Measurements from ENCODE around the gene NEK6.

DNA sequence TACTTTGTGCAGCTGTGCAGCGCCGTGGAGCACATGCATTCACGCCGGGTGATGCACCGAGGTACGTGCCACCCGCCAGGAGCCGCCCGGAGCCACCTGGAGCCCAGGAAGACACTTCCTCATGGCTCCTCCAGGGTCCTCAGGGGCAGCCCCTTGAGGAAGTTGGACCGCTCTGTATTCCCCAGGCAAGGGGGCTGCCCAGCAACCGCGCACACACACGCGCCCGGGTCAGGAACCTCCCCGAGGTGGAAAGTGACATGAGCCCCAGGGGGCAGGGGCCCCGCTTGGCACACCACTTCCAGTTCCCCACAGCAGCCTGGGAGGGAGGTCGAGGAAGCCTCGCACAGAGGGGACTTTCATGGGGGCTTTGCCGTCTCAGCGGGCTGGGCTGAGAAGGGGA is 68.6 kb downstream of the NEK6 start:
- TF ChIP-seq, protein P1, sequence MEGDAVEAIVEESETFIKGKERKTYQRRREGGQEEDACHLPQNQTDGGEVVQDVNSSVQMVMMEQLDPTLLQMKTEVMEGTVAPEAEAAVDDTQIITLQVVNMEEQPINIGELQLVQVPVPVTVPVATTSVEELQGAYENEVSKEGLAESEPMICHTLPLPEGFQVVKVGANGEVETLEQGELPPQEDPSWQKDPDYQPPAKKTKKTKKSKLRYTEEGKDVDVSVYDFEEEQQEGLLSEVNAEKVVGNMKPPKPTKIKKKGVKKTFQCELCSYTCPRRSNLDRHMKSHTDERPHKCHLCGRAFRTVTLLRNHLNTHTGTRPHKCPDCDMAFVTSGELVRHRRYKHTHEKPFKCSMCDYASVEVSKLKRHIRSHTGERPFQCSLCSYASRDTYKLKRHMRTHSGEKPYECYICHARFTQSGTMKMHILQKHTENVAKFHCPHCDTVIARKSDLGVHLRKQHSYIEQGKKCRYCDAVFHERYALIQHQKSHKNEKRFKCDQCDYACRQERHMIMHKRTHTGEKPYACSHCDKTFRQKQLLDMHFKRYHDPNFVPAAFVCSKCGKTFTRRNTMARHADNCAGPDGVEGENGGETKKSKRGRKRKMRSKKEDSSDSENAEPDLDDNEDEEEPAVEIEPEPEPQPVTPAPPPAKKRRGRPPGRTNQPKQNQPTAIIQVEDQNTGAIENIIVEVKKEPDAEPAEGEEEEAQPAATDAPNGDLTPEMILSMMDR (IDR thresholded peaks at IDR 0.05): no peak
- TF ChIP-seq ZFX (IDR thresholded peaks at IDR 0.05; ENCODE audit: borderline replicate concordance): no peak

Measured in 22Rv1 (cell line).